Panc1 (cell line): ENCODE data around the gene HOXB3.

Source experiments
- CTCF ChIP-seq: fragments of 450-650 bp; IDR thresholded peaks from 2 replicates; pipeline ENCODE4 v1.5.1; 2017; ENCODE audit warnings: mild to moderate bottlenecking
- TF ChIP-seq, protein P1 (sequence below), 2 experiments: IDR thresholded peaks; 2 replicates each; pipeline ENCODE4 v1.6.1; 2011 to 2012; ENCODE audit warnings: low read depth in 2 of 2, control low read depth in 1 of 2, low read length in 1 of 2, mild to moderate bottlenecking in 1 of 2, moderate library complexity in 1 of 2; ENCODE audit not compliant: insufficient read depth in 1 of 2

- TF ChIP-seq CTCF = no peak
- TF ChIP-seq, protein P1, sequence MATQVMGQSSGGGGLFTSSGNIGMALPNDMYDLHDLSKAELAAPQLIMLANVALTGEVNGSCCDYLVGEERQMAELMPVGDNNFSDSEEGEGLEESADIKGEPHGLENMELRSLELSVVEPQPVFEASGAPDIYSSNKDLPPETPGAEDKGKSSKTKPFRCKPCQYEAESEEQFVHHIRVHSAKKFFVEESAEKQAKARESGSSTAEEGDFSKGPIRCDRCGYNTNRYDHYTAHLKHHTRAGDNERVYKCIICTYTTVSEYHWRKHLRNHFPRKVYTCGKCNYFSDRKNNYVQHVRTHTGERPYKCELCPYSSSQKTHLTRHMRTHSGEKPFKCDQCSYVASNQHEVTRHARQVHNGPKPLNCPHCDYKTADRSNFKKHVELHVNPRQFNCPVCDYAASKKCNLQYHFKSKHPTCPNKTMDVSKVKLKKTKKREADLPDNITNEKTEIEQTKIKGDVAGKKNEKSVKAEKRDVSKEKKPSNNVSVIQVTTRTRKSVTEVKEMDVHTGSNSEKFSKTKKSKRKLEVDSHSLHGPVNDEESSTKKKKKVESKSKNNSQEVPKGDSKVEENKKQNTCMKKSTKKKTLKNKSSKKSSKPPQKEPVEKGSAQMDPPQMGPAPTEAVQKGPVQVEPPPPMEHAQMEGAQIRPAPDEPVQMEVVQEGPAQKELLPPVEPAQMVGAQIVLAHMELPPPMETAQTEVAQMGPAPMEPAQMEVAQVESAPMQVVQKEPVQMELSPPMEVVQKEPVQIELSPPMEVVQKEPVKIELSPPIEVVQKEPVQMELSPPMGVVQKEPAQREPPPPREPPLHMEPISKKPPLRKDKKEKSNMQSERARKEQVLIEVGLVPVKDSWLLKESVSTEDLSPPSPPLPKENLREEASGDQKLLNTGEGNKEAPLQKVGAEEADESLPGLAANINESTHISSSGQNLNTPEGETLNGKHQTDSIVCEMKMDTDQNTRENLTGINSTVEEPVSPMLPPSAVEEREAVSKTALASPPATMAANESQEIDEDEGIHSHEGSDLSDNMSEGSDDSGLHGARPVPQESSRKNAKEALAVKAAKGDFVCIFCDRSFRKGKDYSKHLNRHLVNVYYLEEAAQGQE (IDR thresholded peaks at IDR 0.05; ENCODE audit: insufficient read depth in 1 of 2, low read depth in 2 of 2, low read length in 1 of 2) = no peak
Observed at GRCh38 chr17:48617471-48618255, 27.6 kb upstream of the HOXB3 start.
